Measurements from ENCODE around the gene TRIM8. TPM values are rescaled to one million over a fixed set of nuclear protein-coding genes. Genes with fewer than 3 reads are reported as not detected.

TRIM8 gene
- total and polyA plus RNA-seq, 9 of the 15 experiments (the other 6 are each of a cell fraction or from before 2014, with no cell fraction given) = 1.7 to 26.0 (median 9.1) TPM

DNA sequence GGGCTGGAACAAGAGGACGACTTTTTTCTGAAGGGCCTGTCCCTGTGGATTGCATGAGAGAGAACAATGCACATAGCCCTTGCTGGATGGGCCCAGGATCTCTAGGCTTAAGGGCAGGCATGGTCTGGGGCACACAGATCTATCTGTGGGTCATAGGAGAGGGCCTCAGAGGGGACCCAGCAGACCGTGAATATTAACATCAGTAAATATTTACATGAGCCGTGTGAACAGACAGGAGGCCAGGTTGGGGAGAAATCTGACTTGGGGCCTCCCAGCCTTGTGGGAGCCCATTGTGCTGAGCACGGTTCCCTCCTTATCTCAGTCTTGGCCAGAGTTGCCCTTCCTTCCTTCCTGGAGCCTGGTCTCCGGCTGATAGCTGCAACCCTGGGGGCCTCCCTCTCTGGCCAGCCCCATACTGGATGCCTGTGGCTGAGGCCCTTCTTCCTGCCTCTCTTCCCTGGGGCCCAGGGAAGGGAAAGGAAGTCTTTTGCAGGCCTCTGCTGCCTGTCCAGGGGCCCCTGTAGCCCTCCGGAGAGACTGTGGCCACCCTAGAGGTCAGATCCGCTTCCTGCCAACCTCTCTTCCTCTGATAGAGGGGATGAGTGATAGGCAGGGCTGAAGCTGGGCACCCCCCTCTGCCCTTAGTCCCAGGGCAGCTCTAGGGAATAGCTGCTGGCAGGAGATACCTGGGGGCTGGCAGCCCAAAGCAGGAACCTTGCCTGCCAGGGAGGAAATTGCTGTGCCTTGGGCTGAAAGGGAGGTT lies 44.5 kb upstream of the TRIM8 start (continued):
- TF ChIP-seq, protein P1, sequence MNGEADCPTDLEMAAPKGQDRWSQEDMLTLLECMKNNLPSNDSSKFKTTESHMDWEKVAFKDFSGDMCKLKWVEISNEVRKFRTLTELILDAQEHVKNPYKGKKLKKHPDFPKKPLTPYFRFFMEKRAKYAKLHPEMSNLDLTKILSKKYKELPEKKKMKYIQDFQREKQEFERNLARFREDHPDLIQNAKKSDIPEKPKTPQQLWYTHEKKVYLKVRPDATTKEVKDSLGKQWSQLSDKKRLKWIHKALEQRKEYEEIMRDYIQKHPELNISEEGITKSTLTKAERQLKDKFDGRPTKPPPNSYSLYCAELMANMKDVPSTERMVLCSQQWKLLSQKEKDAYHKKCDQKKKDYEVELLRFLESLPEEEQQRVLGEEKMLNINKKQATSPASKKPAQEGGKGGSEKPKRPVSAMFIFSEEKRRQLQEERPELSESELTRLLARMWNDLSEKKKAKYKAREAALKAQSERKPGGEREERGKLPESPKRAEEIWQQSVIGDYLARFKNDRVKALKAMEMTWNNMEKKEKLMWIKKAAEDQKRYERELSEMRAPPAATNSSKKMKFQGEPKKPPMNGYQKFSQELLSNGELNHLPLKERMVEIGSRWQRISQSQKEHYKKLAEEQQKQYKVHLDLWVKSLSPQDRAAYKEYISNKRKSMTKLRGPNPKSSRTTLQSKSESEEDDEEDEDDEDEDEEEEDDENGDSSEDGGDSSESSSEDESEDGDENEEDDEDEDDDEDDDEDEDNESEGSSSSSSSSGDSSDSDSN (IDR thresholded peaks at IDR 0.05; ENCODE audit: borderline replicate concordance in 1 of 2, low read depth in 2 of 2, low read length in 2 of 2) = peak; percentile 71 to 97; a peak in 3 of 4 replicates
- no peak for TF ChIP-seq ZFPM2 (CRISPR knock-in tag; IDR thresholded peaks at IDR 0.05)
- no peak for TF ChIP-seq CBFB (CRISPR knock-in tag; IDR thresholded peaks at IDR 0.05)
- peak; percentile 97 for TF ChIP-seq ETV5 (CRISPR knock-in tag; IDR thresholded peaks at IDR 0.05; ENCODE audit: low read depth)
- TF ChIP-seq PHTF2 (CRISPR knock-in tag; IDR thresholded peaks at IDR 0.05) = no peak
- TF ChIP-seq, protein P2, sequence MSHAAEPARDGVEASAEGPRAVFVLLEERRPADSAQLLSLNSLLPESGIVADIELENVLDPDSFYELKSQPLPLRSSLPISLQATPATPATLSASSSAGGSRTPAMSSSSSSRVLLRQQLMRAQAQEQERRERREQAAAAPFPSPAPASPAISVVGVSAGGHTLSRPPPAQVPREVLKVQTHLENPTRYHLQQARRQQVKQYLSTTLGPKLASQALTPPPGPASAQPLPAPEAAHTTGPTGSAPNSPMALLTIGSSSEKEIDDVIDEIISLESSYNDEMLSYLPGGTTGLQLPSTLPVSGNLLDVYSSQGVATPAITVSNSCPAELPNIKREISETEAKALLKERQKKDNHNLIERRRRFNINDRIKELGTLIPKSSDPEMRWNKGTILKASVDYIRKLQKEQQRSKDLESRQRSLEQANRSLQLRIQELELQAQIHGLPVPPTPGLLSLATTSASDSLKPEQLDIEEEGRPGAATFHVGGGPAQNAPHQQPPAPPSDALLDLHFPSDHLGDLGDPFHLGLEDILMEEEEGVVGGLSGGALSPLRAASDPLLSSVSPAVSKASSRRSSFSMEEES (CRISPR knock-in tag; IDR thresholded peaks at IDR 0.05) = no peak
- TF ChIP-seq FOXP1 (CRISPR knock-in tag; IDR thresholded peaks at IDR 0.05) = no peak
- TF ChIP-seq HNRNPK (IDR thresholded peaks at IDR 0.05; ENCODE audit: low read depth, low read length, poor library complexity, severe bottlenecking) = no peak
- TF ChIP-seq NFIC (IDR thresholded peaks at IDR 0.05) = peak; percentile 63
- peak; percentile 85 for TF ChIP-seq CBFA2T2 (conservative IDR thresholded peaks at IDR 0.05)
- TF ChIP-seq, protein P3, sequence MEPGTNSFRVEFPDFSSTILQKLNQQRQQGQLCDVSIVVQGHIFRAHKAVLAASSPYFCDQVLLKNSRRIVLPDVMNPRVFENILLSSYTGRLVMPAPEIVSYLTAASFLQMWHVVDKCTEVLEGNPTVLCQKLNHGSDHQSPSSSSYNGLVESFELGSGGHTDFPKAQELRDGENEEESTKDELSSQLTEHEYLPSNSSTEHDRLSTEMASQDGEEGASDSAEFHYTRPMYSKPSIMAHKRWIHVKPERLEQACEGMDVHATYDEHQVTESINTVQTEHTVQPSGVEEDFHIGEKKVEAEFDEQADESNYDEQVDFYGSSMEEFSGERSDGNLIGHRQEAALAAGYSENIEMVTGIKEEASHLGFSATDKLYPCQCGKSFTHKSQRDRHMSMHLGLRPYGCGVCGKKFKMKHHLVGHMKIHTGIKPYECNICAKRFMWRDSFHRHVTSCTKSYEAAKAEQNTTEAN (CRISPR knock-in tag; IDR thresholded peaks at IDR 0.05) = no peak
- TF ChIP-seq, protein P4, sequence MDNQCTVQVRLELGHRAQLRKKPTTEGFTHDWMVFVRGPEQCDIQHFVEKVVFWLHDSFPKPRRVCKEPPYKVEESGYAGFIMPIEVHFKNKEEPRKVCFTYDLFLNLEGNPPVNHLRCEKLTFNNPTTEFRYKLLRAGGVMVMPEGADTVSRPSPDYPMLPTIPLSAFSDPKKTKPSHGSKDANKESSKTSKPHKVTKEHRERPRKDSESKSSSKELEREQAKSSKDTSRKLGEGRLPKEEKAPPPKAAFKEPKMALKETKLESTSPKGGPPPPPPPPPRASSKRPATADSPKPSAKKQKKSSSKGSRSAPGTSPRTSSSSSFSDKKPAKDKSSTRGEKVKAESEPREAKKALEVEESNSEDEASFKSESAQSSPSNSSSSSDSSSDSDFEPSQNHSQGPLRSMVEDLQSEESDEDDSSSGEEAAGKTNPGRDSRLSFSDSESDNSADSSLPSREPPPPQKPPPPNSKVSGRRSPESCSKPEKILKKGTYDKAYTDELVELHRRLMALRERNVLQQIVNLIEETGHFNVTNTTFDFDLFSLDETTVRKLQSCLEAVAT (IDR thresholded peaks at IDR 0.05) = no peak
- no peak for TF ChIP-seq NR3C1 (CRISPR knock-in tag; IDR thresholded peaks at IDR 0.05)
- no peak for TF ChIP-seq E2F3 (CRISPR knock-in tag; IDR thresholded peaks at IDR 0.05)
- TF ChIP-seq ZNF586 (CRISPR knock-in tag; conservative IDR thresholded peaks at IDR 0.05) = no peak
- no peak for TF ChIP-seq NFIX (CRISPR knock-in tag; IDR thresholded peaks at IDR 0.05; ENCODE audit: low read depth)
- TF ChIP-seq, protein P5, sequence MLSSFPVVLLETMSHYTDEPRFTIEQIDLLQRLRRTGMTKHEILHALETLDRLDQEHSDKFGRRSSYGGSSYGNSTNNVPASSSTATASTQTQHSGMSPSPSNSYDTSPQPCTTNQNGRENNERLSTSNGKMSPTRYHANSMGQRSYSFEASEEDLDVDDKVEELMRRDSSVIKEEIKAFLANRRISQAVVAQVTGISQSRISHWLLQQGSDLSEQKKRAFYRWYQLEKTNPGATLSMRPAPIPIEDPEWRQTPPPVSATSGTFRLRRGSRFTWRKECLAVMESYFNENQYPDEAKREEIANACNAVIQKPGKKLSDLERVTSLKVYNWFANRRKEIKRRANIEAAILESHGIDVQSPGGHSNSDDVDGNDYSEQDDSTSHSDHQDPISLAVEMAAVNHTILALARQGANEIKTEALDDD (IDR thresholded peaks at IDR 0.05) = no peak
- no peak for TF ChIP-seq U2AF1 (optimal IDR thresholded peaks at IDR 0.05; ENCODE audit: low read depth, low read length)
- TF ChIP-seq TSC22D4 (tag; IDR thresholded peaks at IDR 0.05) = no peak
- TF ChIP-seq CREBBP (IDR thresholded peaks at IDR 0.05; ENCODE audit: low read depth, low read length) = no peak
- no peak for TF ChIP-seq ZNF76 (CRISPR knock-in tag; IDR thresholded peaks at IDR 0.05; ENCODE audit: borderline replicate concordance)
- no peak for TF ChIP-seq ZNF830 (CRISPR knock-in tag; IDR thresholded peaks at IDR 0.05)
